MM.1S (cell line): ENCODE results near the gene HPCAL1.

Experiments
- DNase-seq: peaks from one replicate; pipeline ENCODE4 v3.0.0-alpha.2; 2015
- H2AFZ ChIP-seq: fragments of 300-600 bp; sonication (generic); 2 replicates; pipeline ENCODE4 v1.6.0; 2016; ENCODE audit warnings: antibody characterized with exemption, low read length
- H3F3A ChIP-seq: fragments of 300-600 bp; sonication (generic); 2 replicates; pipeline ENCODE4 v1.6.1; 2016; ENCODE audit warnings: mild to moderate bottlenecking, antibody characterized with exemption, low read length, moderate library complexity, mixed read lengths; ENCODE audit not compliant: insufficient read depth
- H3K27ac ChIP-seq: fragments of 300-600 bp; sonication (generic); 2 replicates; pipeline ENCODE4 v1.5.1; 2016; ENCODE audit warnings: mild to moderate bottlenecking, low read length
- H3K27me3 ChIP-seq: fragments of 300-600 bp; sonication (generic); replicated peaks from 2 replicates; pipeline ENCODE4 v1.6.0; 2016; ENCODE audit warnings: low read length; ENCODE audit not compliant: insufficient read depth
- H3K36me3 ChIP-seq: fragments of 300-600 bp; sonication (generic); replicated peaks from 2 replicates; pipeline ENCODE4 v1.6.1; 2016; ENCODE audit warnings: mild to moderate bottlenecking, low read length, mixed read lengths; ENCODE audit not compliant: insufficient read depth
- H3K4me1 ChIP-seq: fragments of 300-600 bp; sonication (generic); 2 replicates; pipeline ENCODE4 v1.6.1; 2016; ENCODE audit warnings: low read length, mixed read lengths
- H3K4me2 ChIP-seq: fragments of 300-600 bp; sonication (generic); 2 replicates; pipeline ENCODE4 v1.6.0; 2016; ENCODE audit warnings: low read depth, low read length
- H3K4me3 ChIP-seq: fragments of 300-600 bp; sonication (generic); 2 replicates; pipeline ENCODE4 v1.5.1; 2016; ENCODE audit warnings: low read length, mixed read lengths
- H3K79me2 ChIP-seq: fragments of 300-600 bp; sonication (generic); 2 replicates; pipeline ENCODE4 v1.6.1; 2016; ENCODE audit warnings: mixed run types, low read length, mixed read lengths
- H3K9ac ChIP-seq: fragments of 300-600 bp; sonication (generic); 2 replicates; pipeline ENCODE4 v1.6.1; 2016; ENCODE audit warnings: low read length, mixed read lengths
- H3K9me2 ChIP-seq: fragments of 300-600 bp; sonication (generic); replicated peaks from 2 replicates; pipeline ENCODE4 v1.6.1; 2016; ENCODE audit warnings: mild to moderate bottlenecking, low read length, mixed read lengths; ENCODE audit not compliant: insufficient read depth
- H3K9me3 ChIP-seq: fragments of 300-600 bp; sonication (generic); replicated peaks from 2 replicates; pipeline ENCODE4 v1.6.1; 2016; ENCODE audit warnings: mild to moderate bottlenecking, low read length, mixed read lengths; ENCODE audit not compliant: insufficient read depth
- H4K20me1 ChIP-seq: fragments of 300-600 bp; sonication (generic); 2 replicates; pipeline ENCODE4 v1.6.1; 2016; ENCODE audit warnings: mild to moderate bottlenecking, low read length, moderate library complexity, mixed read lengths; ENCODE audit not compliant: insufficient read depth
- CTCF ChIP-seq: fragments of 300-600 bp; sonication (generic); IDR thresholded peaks from 2 replicates; pipeline ENCODE4 v1.5.1; 2016; ENCODE audit warnings: antibody characterized with exemption, low read length, mixed read lengths
- EZH2 ChIP-seq: fragments of 300-600 bp; sonication (generic); optimal IDR thresholded peaks from 2 replicates; pipeline ENCODE3; 2017; ENCODE audit warnings: low read depth, mild to moderate bottlenecking, antibody characterized with exemption, low read length, mixed read lengths
- EZH2phosphoT487 ChIP-seq: fragments of 300-600 bp; sonication (generic); IDR thresholded peaks from 2 replicates; pipeline ENCODE4 v1.6.1; 2018; ENCODE audit warnings: antibody characterized with exemption, low read length

Gene HPCAL1

GRCh38 chr2:10390369-10390801 lies 87.7 kb downstream of the HPCAL1 start:
- H2AFZ ChIP-seq = no peak overlapping the region
- H3K4me2 ChIP-seq = no peak overlapping the region
- no peaks in the 10 kb centered on the region for H4K20me1 ChIP-seq
- H3K4me3 ChIP-seq = no peak overlapping the region
- H3K9me3 ChIP-seq = no peaks in the 10 kb centered on the region
- peaks cover 26% of the 10 kb centered on the region for H3K4me1 ChIP-seq
- no peak for DNase-seq
- H3F3A ChIP-seq = no peaks in the 10 kb centered on the region
- H3K27ac ChIP-seq = no peak overlapping the region
- H3K36me3 ChIP-seq = no peaks in the 10 kb centered on the region
- TF ChIP-seq CTCF = no peak
- no peak for TF ChIP-seq EZH2
- TF ChIP-seq EZH2phosphoT487 = no peak
- H3K9ac ChIP-seq = no peak overlapping the region
- peaks cover 95% of the 10 kb centered on the region for H3K79me2 ChIP-seq
- H3K9me2 ChIP-seq = no peaks in the 10 kb centered on the region
- no peaks in the 10 kb centered on the region for H3K27me3 ChIP-seq

DNA sequence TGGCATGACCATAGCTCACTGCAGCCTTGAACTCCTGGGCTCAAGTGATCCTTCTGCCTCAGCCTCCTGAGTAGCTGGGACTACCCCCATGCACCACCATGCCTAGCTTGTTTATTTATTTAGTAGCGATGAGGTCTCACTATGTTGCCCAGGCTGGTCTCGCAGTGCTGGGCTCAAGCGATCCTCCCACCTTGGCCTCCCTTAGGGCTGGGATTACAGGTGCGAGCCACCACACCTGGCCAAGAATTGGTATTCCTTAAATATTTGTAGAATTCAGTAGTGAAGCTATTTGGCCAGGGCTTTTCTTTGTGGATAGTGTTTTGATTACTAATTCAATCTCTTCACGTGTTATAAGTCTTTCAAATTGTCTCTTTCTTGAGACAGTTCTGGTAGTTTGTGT lies 89.4 kb downstream of the HPCAL1 start:
- no peak overlapping the region for H2AFZ ChIP-seq
- H3F3A ChIP-seq = no peaks in the 10 kb centered on the region

GRCh38 chr2:10392548-10392947 lies 89.8 kb downstream of the HPCAL1 start:
- Histone ChIP-seq H2AFZ (no peak overlapping the region), H4K20me1 (no peaks in the 10 kb centered on the region), H3K9ac (no peak overlapping the region), H3K4me3 (no peak overlapping the region), H3K4me2 (no peak overlapping the region), H3K27ac (no peak overlapping the region), H3K36me3 (no peaks in the 10 kb centered on the region), H3K9me3 (no peaks in the 10 kb centered on the region), H3K9me2 (no peaks in the 10 kb centered on the region), H3K27me3 (no peaks in the 10 kb centered on the region), H3K79me2 (peaks cover 89% of the 10 kb centered on the region), H3K4me1 (peaks cover 20% of the 10 kb centered on the region), H3F3A (no peaks in the 10 kb centered on the region)
- DNase-seq = no peak
- TF ChIP-seq CTCF (no peak), EZH2 (no peak), EZH2phosphoT487 (no peak)

More for the DNA sequence above, 89.4 kb downstream of the HPCAL1 start:
- DNase-seq = no peak
- Histone ChIP-seq H3K4me1 (peaks cover 24% of the 10 kb centered on the region), H3K27me3 (no peaks in the 10 kb centered on the region), H3K4me3 (no peak overlapping the region), H3K79me2 (peaks cover 94% of the 10 kb centered on the region), H3K27ac (no peak overlapping the region), H3K9me3 (no peaks in the 10 kb centered on the region), H3K4me2 (no peak overlapping the region), H3K9me2 (no peaks in the 10 kb centered on the region), H3K9ac (no peak overlapping the region), H4K20me1 (no peaks in the 10 kb centered on the region), H3K36me3 (no peaks in the 10 kb centered on the region)
- TF ChIP-seq EZH2phosphoT487 (no peak), EZH2 (no peak), CTCF (no peak)
